GM12801 (cell line): Measurements from ENCODE around the gene TMEM204.

Source experiments
- CTCF ChIP-seq: IDR thresholded peaks from one replicate; pipeline ENCODE4 v1.5.1; 2011; ENCODE audit warnings: control low read depth; ENCODE audit not compliant: insufficient read length; ENCODE audit errors: extremely low read depth

TMEM204 gene

GRCh38 chr16:1592446-1592845 lies 59.0 kb downstream of the TMEM204 start:
- TF ChIP-seq CTCF: no peak

GRCh38 chr16:1596516-1596915 lies 63.0 kb downstream of the TMEM204 start:
- no peak for TF ChIP-seq CTCF

GRCh38 chr16:1597154-1597553 lies 63.7 kb downstream of the TMEM204 start:
- no peak for TF ChIP-seq CTCF

GRCh38 chr16:1601031-1601430 lies 67.6 kb downstream of the TMEM204 start:
- no peak for TF ChIP-seq CTCF

GRCh38 chr16:1601489-1601888 lies 68.0 kb downstream of the TMEM204 start:
- TF ChIP-seq CTCF: no peak

GRCh38 chr16:1602285-1602684 lies 68.8 kb downstream of the TMEM204 start:
- no peak for TF ChIP-seq CTCF
